ENCODE results near the gene UPP1. TPM values are rescaled to one million over a fixed set of nuclear protein-coding genes. Genes with fewer than 3 reads are reported as not detected.

UPP1 gene
- total and polyA plus RNA-seq, 2 of the 13 experiments (the other 11 are each of a cell fraction or from before 2014, with no cell fraction given) = 5.7 to 9.8 TPM

DNA sequence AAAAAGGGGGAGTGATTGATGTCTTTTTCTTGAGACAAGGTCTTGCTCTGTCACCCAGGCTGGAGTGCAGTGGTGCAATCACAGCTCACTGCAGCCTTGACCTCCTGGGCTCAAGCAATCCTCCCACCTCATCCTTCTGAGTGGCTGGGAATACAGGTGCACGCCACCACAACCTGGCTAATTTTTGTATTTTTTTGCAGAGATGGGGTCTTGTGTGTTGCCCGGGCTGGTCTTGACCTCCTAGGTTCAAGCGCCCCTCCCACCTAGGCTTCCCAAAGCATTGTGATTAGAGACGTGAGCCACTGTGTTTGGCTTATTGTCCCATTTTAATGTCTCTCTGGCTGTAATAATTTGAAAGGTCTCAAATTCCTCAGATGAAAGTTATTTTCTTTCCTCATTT is 21.8 kb downstream of the UPP1 start (continued):
- no peak for TF ChIP-seq EEA1 (CRISPR knock-in tag; IDR thresholded peaks at IDR 0.05; ENCODE audit: borderline replicate concordance)
- TF ChIP-seq, protein P1, sequence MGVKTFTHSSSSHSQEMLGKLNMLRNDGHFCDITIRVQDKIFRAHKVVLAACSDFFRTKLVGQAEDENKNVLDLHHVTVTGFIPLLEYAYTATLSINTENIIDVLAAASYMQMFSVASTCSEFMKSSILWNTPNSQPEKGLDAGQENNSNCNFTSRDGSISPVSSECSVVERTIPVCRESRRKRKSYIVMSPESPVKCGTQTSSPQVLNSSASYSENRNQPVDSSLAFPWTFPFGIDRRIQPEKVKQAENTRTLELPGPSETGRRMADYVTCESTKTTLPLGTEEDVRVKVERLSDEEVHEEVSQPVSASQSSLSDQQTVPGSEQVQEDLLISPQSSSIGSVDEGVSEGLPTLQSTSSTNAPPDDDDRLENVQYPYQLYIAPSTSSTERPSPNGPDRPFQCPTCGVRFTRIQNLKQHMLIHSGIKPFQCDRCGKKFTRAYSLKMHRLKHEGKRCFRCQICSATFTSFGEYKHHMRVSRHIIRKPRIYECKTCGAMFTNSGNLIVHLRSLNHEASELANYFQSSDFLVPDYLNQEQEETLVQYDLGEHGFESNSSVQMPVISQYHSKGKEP (CRISPR knock-in tag; IDR thresholded peaks at IDR 0.05) = no peak
- TF ChIP-seq ZNF260 (CRISPR knock-in tag; IDR thresholded peaks at IDR 0.05; ENCODE audit: borderline replicate concordance, low read depth) = no peak
- TF ChIP-seq, protein P2, sequence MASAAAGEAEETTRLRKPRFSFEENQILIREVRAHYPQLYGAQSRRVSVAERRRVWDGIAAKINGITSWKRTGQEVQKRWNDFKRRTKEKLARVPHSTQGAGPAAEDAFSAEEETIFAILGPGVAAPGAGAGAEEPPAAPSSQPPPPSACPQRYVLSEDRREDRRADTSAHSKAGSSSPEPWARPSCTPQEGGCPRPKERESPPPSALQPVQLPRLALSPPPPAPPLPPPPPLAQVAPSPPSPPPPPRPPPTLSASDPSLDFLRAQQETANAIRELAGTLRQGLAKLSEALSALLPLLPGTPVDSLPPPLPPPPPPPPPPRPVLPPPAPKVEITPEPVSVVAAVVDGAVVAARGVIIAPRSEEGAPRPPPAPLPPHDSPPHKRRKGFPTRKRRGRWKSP (CRISPR knock-in tag; IDR thresholded peaks at IDR 0.05) = no peak
- TF ChIP-seq SIX1 (CRISPR knock-in tag; IDR thresholded peaks at IDR 0.05; ENCODE audit: borderline replicate concordance) = no peak
- TF ChIP-seq, protein P3, sequence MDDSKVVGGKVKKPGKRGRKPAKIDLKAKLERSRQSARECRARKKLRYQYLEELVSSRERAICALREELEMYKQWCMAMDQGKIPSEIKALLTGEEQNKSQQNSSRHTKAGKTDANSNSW (CRISPR knock-in tag; IDR thresholded peaks at IDR 0.05; ENCODE audit: borderline replicate concordance) = no peak
- TF ChIP-seq, protein P4, sequence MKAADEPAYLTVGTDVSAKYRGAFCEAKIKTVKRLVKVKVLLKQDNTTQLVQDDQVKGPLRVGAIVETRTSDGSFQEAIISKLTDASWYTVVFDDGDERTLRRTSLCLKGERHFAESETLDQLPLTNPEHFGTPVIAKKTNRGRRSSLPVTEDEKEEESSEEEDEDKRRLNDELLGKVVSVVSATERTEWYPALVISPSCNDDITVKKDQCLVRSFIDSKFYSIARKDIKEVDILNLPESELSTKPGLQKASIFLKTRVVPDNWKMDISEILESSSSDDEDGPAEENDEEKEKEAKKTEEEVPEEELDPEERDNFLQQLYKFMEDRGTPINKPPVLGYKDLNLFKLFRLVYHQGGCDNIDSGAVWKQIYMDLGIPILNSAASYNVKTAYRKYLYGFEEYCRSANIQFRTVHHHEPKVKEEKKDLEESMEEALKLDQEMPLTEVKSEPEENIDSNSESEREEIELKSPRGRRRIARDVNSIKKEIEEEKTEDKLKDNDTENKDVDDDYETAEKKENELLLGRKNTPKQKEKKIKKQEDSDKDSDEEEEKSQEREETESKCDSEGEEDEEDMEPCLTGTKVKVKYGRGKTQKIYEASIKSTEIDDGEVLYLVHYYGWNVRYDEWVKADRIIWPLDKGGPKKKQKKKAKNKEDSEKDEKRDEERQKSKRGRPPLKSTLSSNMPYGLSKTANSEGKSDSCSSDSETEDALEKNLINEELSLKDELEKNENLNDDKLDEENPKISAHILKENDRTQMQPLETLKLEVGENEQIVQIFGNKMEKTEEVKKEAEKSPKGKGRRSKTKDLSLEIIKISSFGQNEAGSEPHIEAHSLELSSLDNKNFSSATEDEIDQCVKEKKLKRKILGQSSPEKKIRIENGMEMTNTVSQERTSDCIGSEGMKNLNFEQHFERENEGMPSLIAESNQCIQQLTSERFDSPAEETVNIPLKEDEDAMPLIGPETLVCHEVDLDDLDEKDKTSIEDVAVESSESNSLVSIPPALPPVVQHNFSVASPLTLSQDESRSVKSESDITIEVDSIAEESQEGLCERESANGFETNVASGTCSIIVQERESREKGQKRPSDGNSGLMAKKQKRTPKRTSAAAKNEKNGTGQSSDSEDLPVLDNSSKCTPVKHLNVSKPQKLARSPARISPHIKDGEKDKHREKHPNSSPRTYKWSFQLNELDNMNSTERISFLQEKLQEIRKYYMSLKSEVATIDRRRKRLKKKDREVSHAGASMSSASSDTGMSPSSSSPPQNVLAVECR (CRISPR knock-in tag; IDR thresholded peaks at IDR 0.05; ENCODE audit: borderline replicate concordance) = no peak

Data from HepG2 (cell line).